Jurkat, Clone E6-1 (cell line): ENCODE results near the gene KCTD16.

Source experiments
- DNase-seq: peaks from one replicate; pipeline ENCODE4 v3.0.0-alpha.2; 2011; ENCODE audit warnings: low read depth, low spot score
- H3K4me3 ChIP-seq: 2 replicates; pipeline ENCODE4 v1.5.1; 2011; ENCODE audit warnings: mild to moderate bottlenecking, low read length, control low read depth, moderate library complexity

KCTD16 gene

GRCh38 chr5:144421411-144421810, 250.7 kb downstream of the KCTD16 start:
- no peak overlapping the region for H3K4me3 ChIP-seq
- DNase-seq = no peak

DNA sequence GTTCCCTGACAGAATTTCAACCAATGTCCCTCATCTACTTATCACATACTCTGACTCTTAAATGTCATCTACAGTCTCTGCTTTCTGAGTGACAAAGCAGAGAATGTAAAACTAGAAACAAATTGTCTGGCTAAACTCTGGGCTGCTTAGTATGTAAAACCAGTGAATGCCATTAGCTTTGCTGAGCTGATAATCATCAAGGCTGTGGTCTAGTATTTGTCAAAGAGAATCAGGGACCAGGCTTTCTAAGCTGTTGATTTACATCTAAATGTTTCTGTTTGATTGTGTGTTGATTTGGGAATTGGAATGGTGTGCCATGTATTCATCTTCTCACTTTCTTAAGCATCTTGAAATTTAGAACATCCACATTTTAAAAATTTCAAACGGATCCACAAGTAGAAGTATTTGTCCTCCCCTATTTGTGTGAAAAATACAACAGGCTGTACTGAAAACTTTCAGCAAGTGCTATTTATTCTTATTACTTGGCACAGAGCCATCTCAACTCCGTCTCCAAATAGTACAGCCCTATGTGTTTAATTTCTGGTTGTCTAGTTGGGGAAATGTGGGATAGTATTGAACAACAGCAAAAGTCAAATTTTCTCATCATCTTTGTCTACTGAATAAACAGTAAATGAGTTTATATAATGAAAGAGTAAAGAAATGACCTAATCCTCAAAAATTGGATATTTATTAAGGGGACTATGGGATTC, 251.5 kb downstream of the KCTD16 start:
- H3K4me3 ChIP-seq = no peak overlapping the region
- no peak for DNase-seq

DNA sequence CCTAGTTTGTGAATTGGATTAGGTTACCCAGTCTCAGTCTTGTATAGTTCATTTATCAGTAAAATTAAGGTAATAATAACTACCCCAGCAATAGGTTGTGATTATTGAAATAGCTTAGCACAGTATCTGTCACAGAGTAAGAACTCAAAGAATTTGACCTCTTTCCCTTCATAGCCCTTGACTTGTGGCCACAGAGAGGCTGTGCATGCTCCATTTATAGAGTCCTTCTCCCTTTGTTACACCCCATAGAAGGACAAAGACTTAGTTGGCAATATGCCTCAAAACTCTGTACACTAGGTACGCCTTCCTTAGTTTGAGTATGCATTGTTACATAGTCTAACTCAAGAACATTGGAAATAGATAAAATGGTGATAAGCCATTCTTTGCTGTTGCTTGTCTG, 257.2 kb downstream of the KCTD16 start:
- H3K4me3 ChIP-seq = no peak overlapping the region

GRCh38 chr5:144428326-144428725, 257.7 kb downstream of the KCTD16 start:
- no peak overlapping the region for H3K4me3 ChIP-seq
- DNase-seq = no peak

More for the DNA sequence above, 257.2 kb downstream of the KCTD16 start:
- DNase-seq = no peak

DNA sequence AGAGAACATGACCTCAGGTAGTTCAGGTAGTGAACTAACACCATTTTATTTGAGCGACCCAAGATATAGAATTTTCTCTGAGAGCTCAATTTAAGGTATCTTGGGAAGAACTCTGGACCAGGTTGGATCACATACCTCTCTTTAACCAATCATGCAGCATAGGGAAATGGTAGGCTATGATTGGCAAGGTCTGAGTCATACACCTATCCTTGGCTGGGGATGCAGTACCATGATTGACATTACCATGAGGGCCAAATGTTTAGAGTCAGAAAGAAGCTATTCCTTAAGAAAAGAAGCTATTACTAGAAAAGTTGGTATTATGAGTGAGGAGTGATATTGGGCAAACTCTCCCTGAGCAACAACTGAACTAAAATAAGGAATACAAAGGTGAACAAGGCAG, 258.7 kb downstream of the KCTD16 start:
- no peak for DNase-seq
- H3K4me3 ChIP-seq = no peak overlapping the region

- DNase-seq = no peak
- no peak overlapping the region for H3K4me3 ChIP-seq
Measured at GRCh38 chr5:144429905-144430304, 259.2 kb downstream of the KCTD16 start.

DNA sequence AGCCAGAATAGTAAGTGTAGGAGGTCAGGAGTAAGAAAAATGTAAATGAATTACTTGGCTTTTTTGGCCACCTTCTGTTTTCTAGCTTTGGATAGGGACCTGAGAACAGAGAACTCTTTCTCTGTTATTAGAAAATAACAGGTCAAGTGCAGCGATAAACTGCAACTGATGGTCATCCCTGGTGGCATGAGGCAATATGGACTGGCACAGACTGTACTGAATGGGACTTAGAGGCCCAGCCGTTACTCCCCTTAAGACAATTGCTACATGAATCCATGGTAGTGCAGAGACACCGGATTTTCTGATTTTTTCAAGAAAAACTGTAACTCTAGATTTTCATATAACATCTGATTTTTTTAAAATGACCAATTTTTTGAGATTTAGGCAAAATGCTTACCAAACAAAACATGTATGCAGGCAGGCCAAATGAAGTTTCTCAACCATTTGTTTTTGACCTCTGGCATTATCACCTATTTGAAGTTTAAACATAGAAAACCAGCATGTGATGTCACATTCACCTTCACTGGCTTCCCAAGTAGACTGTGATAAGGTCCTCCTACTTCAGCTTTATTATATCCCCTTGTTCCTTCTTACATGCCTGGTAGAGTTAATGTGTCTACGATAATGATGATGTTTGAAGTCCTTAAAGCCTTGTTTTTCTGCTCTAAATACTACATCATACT, 262.6 kb downstream of the KCTD16 start:
- no peak overlapping the region for H3K4me3 ChIP-seq
- DNase-seq = no peak

DNA sequence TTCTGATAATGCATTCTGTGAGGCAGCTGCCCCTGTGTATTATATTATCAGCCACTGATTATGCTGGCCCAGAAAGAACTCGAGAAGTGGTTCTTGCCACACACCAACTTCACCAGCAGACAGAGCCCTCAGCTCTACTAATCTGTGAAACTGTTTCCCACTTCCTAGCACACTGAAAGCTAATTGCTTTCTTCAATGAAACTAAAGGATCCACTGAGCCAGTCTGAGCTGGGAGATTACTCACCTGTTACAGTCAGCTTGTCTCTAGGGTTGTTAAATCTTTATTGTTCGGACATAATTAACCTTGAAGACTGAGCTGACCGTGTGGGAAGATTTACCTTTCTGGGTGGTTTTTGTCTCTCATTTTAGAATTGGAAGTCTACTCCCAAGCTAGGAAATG, 263.2 kb downstream of the KCTD16 start:
- no peak for DNase-seq

GRCh38 chr5:144436007-144436406, 265.3 kb downstream of the KCTD16 start:
- DNase-seq = no peak
- no peak overlapping the region for H3K4me3 ChIP-seq

More for the DNA sequence above, 263.2 kb downstream of the KCTD16 start:
- no peak overlapping the region for H3K4me3 ChIP-seq

DNA sequence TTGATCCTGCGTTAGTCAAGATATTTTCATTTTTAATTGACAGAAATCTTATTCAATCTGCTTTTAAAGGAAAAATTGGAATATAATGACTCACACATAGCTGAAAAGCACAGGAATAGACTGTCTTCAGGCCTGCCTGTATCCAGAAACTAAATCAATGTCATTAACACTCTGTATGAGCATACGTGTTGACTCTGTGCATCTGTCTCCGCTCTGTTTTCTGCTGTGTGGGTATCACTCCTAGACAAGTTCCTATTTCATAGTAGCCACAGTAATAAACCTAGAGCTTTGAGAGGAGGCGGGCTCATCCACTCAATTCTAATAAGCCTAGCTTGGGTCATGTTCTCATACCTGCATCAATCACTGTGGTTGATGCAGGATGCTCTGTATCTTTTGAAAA, 267.6 kb downstream of the KCTD16 start:
- no peak for DNase-seq
- no peak overlapping the region for H3K4me3 ChIP-seq

- no peak for DNase-seq
- H3K4me3 ChIP-seq = no peak overlapping the region
Measured at GRCh38 chr5:144448457-144448856, 277.8 kb downstream of the KCTD16 start.

GRCh38 chr5:144451187-144451973, 280.7 kb downstream of the KCTD16 start:
- H3K4me3 ChIP-seq = no peak overlapping the region
- DNase-seq = no peak

GRCh38 chr5:144453753-144454152, 283.1 kb downstream of the KCTD16 start:
- no peak overlapping the region for H3K4me3 ChIP-seq
- no peak for DNase-seq

- no peak overlapping the region for H3K4me3 ChIP-seq
- no peak for DNase-seq
Measured at GRCh38 chr5:144457160-144457559, 286.5 kb downstream of the KCTD16 start.

DNA sequence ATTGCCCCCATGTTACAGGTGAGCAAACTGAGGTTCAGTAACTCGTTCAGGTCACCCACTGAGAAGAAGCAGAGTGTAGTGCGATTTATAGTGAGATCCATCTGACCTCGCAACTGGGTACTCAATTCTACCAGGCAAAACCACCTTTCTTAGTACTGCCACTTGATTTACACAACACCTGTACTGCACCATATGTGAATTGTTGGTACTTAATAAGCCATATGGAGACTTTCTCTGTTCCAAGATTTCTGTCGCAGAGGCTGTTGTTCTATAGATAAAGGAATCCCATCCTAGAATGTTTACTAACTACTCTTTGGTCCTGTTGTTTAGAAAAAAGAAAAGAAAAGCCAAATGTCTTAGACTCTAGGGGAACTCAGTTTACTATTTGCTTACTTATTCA, 287.5 kb downstream of the KCTD16 start:
- DNase-seq = no peak
- no peak overlapping the region for H3K4me3 ChIP-seq

- H3K4me3 ChIP-seq = no peak overlapping the region
- DNase-seq = no peak
Measured at GRCh38 chr5:144460600-144460999, 289.9 kb downstream of the KCTD16 start.

DNA sequence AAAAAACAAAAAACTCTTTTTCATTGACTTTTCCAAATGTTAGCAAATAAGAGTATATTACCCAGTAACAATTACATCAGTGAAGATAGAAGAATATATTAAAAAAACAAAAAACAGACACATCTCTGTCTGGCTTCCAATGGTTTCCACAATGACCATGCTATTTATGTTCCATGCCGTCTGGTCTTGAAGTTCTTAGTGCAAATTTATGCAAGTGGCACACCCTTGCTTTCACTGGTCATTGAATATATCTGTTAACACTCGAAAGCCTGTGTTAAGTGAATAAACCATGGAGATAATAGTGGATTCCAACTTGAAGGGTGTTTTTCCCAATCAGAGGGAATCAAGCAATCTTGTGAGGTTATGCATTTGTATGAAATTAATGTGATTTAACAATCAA, 291.9 kb downstream of the KCTD16 start:
- no peak overlapping the region for H3K4me3 ChIP-seq
- no peak for DNase-seq

DNA sequence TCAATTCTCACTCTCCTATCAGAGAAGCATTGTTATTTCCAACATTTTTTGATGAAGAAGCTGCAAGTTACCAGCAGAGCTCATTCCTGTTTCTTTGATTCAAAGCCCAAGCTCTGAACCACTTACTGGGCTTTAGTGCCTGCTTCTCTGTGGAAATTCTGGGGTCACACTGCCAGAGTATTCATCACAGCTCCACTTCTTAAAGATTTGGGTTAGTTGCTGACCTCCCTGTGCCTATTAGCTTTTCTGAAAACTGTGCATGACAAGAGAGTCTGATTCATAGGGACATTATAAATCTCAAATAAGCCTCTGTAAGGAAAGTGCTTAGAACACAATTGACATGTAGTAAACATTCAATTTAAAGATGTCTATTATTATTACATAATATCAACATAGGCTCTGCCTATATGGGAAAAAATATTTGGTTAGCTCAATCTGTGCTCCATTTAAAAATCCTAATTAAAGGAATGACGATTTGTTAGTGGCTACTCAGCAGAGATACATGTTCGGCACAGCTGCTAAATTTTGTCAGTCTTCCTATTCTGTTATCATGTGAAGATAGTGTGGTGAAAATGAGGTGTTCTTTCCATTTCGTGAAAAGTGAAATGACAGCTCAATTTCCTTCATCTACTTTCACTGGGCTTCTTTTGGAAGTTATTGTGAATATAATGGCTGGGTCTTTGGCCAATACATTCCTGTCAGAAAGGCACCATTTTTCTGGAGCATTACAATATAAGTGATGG, 293.0 kb downstream of the KCTD16 start:
- DNase-seq = no peak
- no peak overlapping the region for H3K4me3 ChIP-seq

- H3K4me3 ChIP-seq = no peak overlapping the region
- no peak for DNase-seq
Measured at GRCh38 chr5:144464306-144464705, 293.6 kb downstream of the KCTD16 start.
